Measurements from ENCODE around the gene TMA7.

TMA7 gene

DNA sequence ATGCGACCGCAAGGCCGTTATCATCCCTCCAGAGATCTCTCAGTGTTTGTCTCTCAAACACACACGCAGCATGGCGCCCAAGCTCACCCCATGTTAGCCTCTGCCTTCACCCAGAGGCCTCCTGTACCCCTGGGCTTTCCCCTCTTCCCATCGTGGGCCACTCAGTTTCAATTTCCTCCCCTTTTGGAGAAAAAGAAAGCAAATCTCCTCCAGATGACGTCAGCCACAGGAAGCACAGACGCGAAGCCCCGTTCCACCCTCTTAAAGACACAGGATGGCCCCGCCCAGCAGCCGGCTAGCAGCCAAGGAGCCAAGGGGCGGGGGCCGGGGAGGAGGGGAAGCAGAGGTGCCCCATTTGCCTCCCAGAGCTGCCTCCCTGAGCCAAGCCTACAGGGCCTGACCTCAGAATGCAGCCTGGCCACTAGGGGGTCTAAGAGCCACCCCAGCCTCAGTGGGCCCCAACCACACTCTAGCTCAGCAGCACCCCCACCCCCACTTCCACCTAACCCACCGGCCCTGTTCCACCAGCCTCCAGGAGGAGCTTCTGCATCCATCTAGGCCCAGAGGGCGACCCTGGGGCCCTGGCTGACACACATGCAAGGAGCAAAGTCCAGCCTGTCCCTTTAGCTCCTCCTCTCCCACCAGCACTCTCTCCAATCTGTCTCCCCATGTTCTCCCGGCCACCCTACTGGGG, 33.0 kb downstream of the TMA7 start (continued):
- TF ChIP-seq ZNF335 (tag by site-specific recombination; conservative IDR thresholded peaks at IDR 0.05) (peak; percentile 74), ZNF626 (tag by site-specific recombination; IDR thresholded peaks at IDR 0.05) (no peak), ZBTB8A (tag by site-specific recombination; IDR thresholded peaks at IDR 0.05) (peak; percentile 49; the same call in 1 of the 2 replicates), ZNF366 (tag by site-specific recombination; conservative IDR thresholded peaks at IDR 0.05) (peak; percentile 94), ZFP69B (tag by site-specific recombination; IDR thresholded peaks at IDR 0.05) (peak; percentile 51), KLF8 (tag by site-specific recombination; IDR thresholded peaks at IDR 0.05) (peak; percentile 67; the same call in 1 of the 2 replicates), HOXD13 (CRISPR knock-in tag; IDR thresholded peaks at IDR 0.05; ENCODE audit: borderline replicate concordance) (no peak), ZNF175 (tag by site-specific recombination; IDR thresholded peaks at IDR 0.05) (no peak), GLIS1 (tag by site-specific recombination; IDR thresholded peaks at IDR 0.05) (peak; percentile 75), IKZF3 (tag by site-specific recombination; IDR thresholded peaks at IDR 0.05) (peak; percentile 68), ZXDB (tag by site-specific recombination; IDR thresholded peaks at IDR 0.05) (peak; percentile 81), ZBTB48 (tag by site-specific recombination; IDR thresholded peaks at IDR 0.05) (peak; percentile 7; the same call in 1 of the 2 replicates), ZNF133 (tag by site-specific recombination; IDR thresholded peaks at IDR 0.05) (0 out of 2 replicates have a peak, but pooled peaks have one; percentile 8), ZNF510 (tag by site-specific recombination; IDR thresholded peaks at IDR 0.05; ENCODE audit: insufficient replicate concordance) (no peak), ZNF132 (tag by site-specific recombination; IDR thresholded peaks at IDR 0.05; ENCODE audit: borderline replicate concordance) (no peak), SETDB1 (IDR thresholded peaks at IDR 0.05; ENCODE audit: insufficient read length, low read length) (no peak)
- TF ChIP-seq, protein P1, sequence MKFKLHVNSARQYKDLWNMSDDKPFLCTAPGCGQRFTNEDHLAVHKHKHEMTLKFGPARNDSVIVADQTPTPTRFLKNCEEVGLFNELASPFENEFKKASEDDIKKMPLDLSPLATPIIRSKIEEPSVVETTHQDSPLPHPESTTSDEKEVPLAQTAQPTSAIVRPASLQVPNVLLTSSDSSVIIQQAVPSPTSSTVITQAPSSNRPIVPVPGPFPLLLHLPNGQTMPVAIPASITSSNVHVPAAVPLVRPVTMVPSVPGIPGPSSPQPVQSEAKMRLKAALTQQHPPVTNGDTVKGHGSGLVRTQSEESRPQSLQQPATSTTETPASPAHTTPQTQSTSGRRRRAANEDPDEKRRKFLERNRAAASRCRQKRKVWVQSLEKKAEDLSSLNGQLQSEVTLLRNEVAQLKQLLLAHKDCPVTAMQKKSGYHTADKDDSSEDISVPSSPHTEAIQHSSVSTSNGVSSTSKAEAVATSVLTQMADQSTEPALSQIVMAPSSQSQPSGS (tag by site-specific recombination; IDR thresholded peaks at IDR 0.05; ENCODE audit: low read depth): peak; percentile 97
- TF ChIP-seq, protein P2, sequence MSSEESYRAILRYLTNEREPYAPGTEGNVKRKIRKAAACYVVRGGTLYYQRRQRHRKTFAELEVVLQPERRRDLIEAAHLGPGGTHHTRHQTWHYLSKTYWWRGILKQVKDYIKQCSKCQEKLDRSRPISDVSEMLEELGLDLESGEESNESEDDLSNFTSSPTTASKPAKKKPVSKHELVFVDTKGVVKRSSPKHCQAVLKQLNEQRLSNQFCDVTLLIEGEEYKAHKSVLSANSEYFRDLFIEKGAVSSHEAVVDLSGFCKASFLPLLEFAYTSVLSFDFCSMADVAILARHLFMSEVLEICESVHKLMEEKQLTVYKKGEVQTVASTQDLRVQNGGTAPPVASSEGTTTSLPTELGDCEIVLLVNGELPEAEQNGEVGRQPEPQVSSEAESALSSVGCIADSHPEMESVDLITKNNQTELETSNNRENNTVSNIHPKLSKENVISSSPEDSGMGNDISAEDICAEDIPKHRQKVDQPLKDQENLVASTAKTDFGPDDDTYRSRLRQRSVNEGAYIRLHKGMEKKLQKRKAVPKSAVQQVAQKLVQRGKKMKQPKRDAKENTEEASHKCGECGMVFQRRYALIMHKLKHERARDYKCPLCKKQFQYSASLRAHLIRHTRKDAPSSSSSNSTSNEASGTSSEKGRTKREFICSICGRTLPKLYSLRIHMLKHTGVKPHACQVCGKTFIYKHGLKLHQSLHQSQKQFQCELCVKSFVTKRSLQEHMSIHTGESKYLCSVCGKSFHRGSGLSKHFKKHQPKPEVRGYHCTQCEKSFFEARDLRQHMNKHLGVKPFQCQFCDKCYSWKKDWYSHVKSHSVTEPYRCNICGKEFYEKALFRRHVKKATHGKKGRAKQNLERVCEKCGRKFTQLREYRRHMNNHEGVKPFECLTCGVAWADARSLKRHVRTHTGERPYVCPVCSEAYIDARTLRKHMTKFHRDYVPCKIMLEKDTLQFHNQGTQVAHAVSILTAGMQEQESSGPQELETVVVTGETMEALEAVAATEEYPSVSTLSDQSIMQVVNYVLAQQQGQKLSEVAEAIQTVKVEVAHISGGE (tag by site-specific recombination; conservative IDR thresholded peaks at IDR 0.05; ENCODE audit: low read depth): 0 out of 2 replicates have a peak, but pooled peaks have one; percentile 33
- TF ChIP-seq, protein P3, sequence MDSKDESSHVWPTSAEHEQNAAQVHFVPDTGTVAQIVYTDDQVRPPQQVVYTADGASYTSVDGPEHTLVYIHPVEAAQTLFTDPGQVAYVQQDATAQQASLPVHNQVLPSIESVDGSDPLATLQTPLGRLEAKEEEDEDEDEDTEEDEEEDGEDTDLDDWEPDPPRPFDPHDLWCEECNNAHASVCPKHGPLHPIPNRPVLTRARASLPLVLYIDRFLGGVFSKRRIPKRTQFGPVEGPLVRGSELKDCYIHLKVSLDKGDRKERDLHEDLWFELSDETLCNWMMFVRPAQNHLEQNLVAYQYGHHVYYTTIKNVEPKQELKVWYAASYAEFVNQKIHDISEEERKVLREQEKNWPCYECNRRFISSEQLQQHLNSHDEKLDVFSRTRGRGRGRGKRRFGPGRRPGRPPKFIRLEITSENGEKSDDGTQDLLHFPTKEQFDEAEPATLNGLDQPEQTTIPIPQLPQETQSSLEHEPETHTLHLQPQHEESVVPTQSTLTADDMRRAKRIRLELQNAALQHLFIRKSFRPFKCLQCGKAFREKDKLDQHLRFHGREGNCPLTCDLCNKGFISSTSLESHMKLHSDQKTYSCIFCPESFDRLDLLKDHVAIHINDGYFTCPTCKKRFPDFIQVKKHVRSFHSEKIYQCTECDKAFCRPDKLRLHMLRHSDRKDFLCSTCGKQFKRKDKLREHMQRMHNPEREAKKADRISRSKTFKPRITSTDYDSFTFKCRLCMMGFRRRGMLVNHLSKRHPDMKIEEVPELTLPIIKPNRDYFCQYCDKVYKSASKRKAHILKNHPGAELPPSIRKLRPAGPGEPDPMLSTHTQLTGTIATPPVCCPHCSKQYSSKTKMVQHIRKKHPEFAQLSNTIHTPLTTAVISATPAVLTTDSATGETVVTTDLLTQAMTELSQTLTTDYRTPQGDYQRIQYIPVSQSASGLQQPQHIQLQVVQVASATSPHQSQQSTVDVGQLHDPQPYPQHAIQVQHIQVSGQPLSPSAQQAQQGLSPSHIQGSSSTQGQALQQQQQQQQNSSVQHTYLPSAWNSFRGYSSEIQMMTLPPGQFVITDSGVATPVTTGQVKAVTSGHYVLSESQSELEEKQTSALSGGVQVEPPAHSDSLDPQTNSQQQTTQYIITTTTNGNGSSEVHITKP (tag by site-specific recombination; IDR thresholded peaks at IDR 0.05): peak; percentile 74
- TF ChIP-seq, protein P4, sequence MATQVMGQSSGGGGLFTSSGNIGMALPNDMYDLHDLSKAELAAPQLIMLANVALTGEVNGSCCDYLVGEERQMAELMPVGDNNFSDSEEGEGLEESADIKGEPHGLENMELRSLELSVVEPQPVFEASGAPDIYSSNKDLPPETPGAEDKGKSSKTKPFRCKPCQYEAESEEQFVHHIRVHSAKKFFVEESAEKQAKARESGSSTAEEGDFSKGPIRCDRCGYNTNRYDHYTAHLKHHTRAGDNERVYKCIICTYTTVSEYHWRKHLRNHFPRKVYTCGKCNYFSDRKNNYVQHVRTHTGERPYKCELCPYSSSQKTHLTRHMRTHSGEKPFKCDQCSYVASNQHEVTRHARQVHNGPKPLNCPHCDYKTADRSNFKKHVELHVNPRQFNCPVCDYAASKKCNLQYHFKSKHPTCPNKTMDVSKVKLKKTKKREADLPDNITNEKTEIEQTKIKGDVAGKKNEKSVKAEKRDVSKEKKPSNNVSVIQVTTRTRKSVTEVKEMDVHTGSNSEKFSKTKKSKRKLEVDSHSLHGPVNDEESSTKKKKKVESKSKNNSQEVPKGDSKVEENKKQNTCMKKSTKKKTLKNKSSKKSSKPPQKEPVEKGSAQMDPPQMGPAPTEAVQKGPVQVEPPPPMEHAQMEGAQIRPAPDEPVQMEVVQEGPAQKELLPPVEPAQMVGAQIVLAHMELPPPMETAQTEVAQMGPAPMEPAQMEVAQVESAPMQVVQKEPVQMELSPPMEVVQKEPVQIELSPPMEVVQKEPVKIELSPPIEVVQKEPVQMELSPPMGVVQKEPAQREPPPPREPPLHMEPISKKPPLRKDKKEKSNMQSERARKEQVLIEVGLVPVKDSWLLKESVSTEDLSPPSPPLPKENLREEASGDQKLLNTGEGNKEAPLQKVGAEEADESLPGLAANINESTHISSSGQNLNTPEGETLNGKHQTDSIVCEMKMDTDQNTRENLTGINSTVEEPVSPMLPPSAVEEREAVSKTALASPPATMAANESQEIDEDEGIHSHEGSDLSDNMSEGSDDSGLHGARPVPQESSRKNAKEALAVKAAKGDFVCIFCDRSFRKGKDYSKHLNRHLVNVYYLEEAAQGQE (tag by site-specific recombination; IDR thresholded peaks at IDR 0.05): no peak
- TF ChIP-seq, protein P5, sequence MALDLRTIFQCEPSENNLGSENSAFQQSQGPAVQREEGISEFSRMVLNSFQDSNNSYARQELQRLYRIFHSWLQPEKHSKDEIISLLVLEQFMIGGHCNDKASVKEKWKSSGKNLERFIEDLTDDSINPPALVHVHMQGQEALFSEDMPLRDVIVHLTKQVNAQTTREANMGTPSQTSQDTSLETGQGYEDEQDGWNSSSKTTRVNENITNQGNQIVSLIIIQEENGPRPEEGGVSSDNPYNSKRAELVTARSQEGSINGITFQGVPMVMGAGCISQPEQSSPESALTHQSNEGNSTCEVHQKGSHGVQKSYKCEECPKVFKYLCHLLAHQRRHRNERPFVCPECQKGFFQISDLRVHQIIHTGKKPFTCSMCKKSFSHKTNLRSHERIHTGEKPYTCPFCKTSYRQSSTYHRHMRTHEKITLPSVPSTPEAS (tag by site-specific recombination; IDR thresholded peaks at IDR 0.05): peak; percentile 95
- TF ChIP-seq, protein P6, sequence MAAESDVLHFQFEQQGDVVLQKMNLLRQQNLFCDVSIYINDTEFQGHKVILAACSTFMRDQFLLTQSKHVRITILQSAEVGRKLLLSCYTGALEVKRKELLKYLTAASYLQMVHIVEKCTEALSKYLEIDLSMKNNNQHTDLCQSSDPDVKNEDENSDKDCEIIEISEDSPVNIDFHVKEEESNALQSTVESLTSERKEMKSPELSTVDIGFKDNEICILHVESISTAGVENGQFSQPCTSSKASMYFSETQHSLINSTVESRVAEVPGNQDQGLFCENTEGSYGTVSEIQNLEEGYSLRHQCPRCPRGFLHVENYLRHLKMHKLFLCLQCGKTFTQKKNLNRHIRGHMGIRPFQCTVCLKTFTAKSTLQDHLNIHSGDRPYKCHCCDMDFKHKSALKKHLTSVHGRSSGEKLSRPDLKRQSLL (tag by site-specific recombination; IDR thresholded peaks at IDR 0.05): no peak
- TF ChIP-seq, protein P7, sequence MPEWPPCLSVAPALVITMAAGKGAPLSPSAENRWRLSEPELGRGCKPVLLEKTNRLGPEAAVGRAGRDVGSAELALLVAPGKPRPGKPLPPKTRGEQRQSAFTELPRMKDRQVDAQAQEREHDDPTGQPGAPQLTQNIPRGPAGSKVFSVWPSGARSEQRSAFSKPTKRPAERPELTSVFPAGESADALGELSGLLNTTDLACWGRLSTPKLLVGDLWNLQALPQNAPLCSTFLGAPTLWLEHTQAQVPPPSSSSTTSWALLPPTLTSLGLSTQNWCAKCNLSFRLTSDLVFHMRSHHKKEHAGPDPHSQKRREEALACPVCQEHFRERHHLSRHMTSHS (tag by site-specific recombination; IDR thresholded peaks at IDR 0.05): no peak
